ENCODE results near the gene P2RY8.
"Not testable (repeated sequence)": the region's sequence is repeated elsewhere in the genome, so short reads cannot be mapped to it uniquely, and the experiment has no call there.

P2RY8 gene

GRCh38 chrX:1426321-1426720 is 110.7 kb downstream of the P2RY8 start:
- DNase-seq: peak; percentile 27
- Mint-ChIP-seq H3K36me3 (ENCODE audit: low read depth) (peaks cover 81% of the 10 kb centered on the region), H3K9me3 (peaks cover 15% of the 10 kb centered on the region)
- H3K4me3 Mint-ChIP-seq; H3K4me1 Mint-ChIP-seq (ENCODE audit: low read depth); H3K27me3 Mint-ChIP-seq; H3K27ac Mint-ChIP-seq: not testable (repeated sequence)

GRCh38 chrX:1425381-1425780 is 111.6 kb downstream of the P2RY8 start:
- no peaks in the 10 kb centered on the region for H3K4me1 Mint-ChIP-seq (ENCODE audit: low read depth)
- H3K9me3 Mint-ChIP-seq: peaks cover 15% of the 10 kb centered on the region
- no peak for DNase-seq
- H3K27ac Mint-ChIP-seq: no peak overlapping the region
- H3K36me3 Mint-ChIP-seq (ENCODE audit: low read depth): peaks cover 84% of the 10 kb centered on the region
- H3K27me3 Mint-ChIP-seq: no peaks in the 10 kb centered on the region
- H3K4me3 Mint-ChIP-seq: no peak overlapping the region

- Mint-ChIP-seq H3K36me3 (ENCODE audit: low read depth) (peaks cover 73% of the 10 kb centered on the region), H3K4me1 (ENCODE audit: low read depth) (no peaks in the 10 kb centered on the region), H3K4me3 (no peak overlapping the region), H3K27me3 (no peaks in the 10 kb centered on the region), H3K9me3 (peaks cover 15% of the 10 kb centered on the region), H3K27ac (no peak overlapping the region)
- DNase-seq: no peak
Measured at GRCh38 chrX:1424147-1424851, 112.7 kb downstream of the P2RY8 start.

GRCh38 chrX:1423215-1423614 is 113.8 kb downstream of the P2RY8 start:
- Mint-ChIP-seq H3K36me3 (ENCODE audit: low read depth) (peaks cover 70% of the 10 kb centered on the region), H3K9me3 (peaks cover 15% of the 10 kb centered on the region), H3K4me1 (ENCODE audit: low read depth) (no peaks in the 10 kb centered on the region), H3K27me3 (no peaks in the 10 kb centered on the region), H3K4me3 (no peak overlapping the region), H3K27ac (no peak overlapping the region)
- DNase-seq: peak; percentile 25

GRCh38 chrX:1422135-1422465 is 114.9 kb downstream of the P2RY8 start:
- Mint-ChIP-seq H3K27ac (no peak overlapping the region), H3K4me3 (no peak overlapping the region), H3K9me3 (peaks cover 15% of the 10 kb centered on the region), H3K36me3 (ENCODE audit: low read depth) (peaks cover 59% of the 10 kb centered on the region), H3K27me3 (no peaks in the 10 kb centered on the region), H3K4me1 (ENCODE audit: low read depth) (no peaks in the 10 kb centered on the region)
- no peak for DNase-seq

- peak; percentile 29 for DNase-seq
- Mint-ChIP-seq H3K4me3 (no peak overlapping the region), H3K9me3 (peaks cover 15% of the 10 kb centered on the region), H3K27ac (no peak overlapping the region), H3K36me3 (ENCODE audit: low read depth) (peaks cover 53% of the 10 kb centered on the region), H3K4me1 (ENCODE audit: low read depth) (no peaks in the 10 kb centered on the region), H3K27me3 (no peaks in the 10 kb centered on the region)
Measured at GRCh38 chrX:1421433-1422134, 115.4 kb downstream of the P2RY8 start.

- Mint-ChIP-seq H3K4me3 (no peak overlapping the region), H3K36me3 (ENCODE audit: low read depth) (peaks cover 41% of the 10 kb centered on the region), H3K4me1 (ENCODE audit: low read depth) (no peaks in the 10 kb centered on the region), H3K9me3 (peaks cover 15% of the 10 kb centered on the region), H3K27me3 (no peaks in the 10 kb centered on the region), H3K27ac (peak overlapping the region; percentile 61)
- peak; percentile 33 for DNase-seq
Measured at GRCh38 chrX:1420371-1420770, 116.6 kb downstream of the P2RY8 start.

- peak overlapping the region; percentile 61 for H3K27ac Mint-ChIP-seq
Measured at GRCh38 chrX:1419545-1420355, 117.2 kb downstream of the P2RY8 start.

GRCh38 chrX:1418901-1419544 is 118.0 kb downstream of the P2RY8 start:
- Mint-ChIP-seq H3K9me3 (peaks cover 11% of the 10 kb centered on the region), H3K36me3 (ENCODE audit: low read depth) (peaks cover 41% of the 10 kb centered on the region), H3K4me1 (ENCODE audit: low read depth) (no peaks in the 10 kb centered on the region), H3K27me3 (no peaks in the 10 kb centered on the region), H3K27ac (no peak overlapping the region), H3K4me3 (no peak overlapping the region)
- peak; percentile 30 for DNase-seq

More at GRCh38 chrX:1419545-1420355, 117.2 kb downstream of the P2RY8 start:
- Mint-ChIP-seq H3K9me3 (peaks cover 11% of the 10 kb centered on the region), H3K27me3 (no peaks in the 10 kb centered on the region), H3K36me3 (ENCODE audit: low read depth) (peaks cover 40% of the 10 kb centered on the region), H3K4me3 (no peak overlapping the region), H3K4me1 (ENCODE audit: low read depth) (no peaks in the 10 kb centered on the region)
- peak; percentile 29 for DNase-seq

- no peaks in the 10 kb centered on the region for H3K27me3 Mint-ChIP-seq
Measured at GRCh38 chrX:1417921-1418771, 118.8 kb downstream of the P2RY8 start.

GRCh38 chrX:1416965-1417760 is 119.8 kb downstream of the P2RY8 start:
- peak; percentile 25 for DNase-seq
- no peaks in the 10 kb centered on the region for H3K4me1 Mint-ChIP-seq (ENCODE audit: low read depth)
- H3K27ac Mint-ChIP-seq: no peak overlapping the region
- peaks cover 43% of the 10 kb centered on the region for H3K36me3 Mint-ChIP-seq (ENCODE audit: low read depth)
- H3K9me3 Mint-ChIP-seq: peaks cover 8% of the 10 kb centered on the region
- no peak overlapping the region for H3K4me3 Mint-ChIP-seq
- H3K27me3 Mint-ChIP-seq: no peaks in the 10 kb centered on the region

More at GRCh38 chrX:1417921-1418771, 118.8 kb downstream of the P2RY8 start:
- Mint-ChIP-seq H3K4me3 (no peak overlapping the region), H3K36me3 (ENCODE audit: low read depth) (peaks cover 43% of the 10 kb centered on the region), H3K9me3 (peaks cover 11% of the 10 kb centered on the region), H3K27ac (no peak overlapping the region), H3K4me1 (ENCODE audit: low read depth) (no peaks in the 10 kb centered on the region)
- DNase-seq: peak; percentile 28

GRCh38 chrX:1416327-1416784 is 120.6 kb downstream of the P2RY8 start:
- Mint-ChIP-seq H3K4me3 (no peak overlapping the region), H3K4me1 (ENCODE audit: low read depth) (no peaks in the 10 kb centered on the region), H3K36me3 (ENCODE audit: low read depth) (peaks cover 43% of the 10 kb centered on the region)

More at GRCh38 chrX:1416327-1416784, 120.6 kb downstream of the P2RY8 start:
- Mint-ChIP-seq H3K9me3 (no peaks in the 10 kb centered on the region), H3K27me3 (no peaks in the 10 kb centered on the region), H3K27ac (no peak overlapping the region)
- DNase-seq: no peak
